GM12892 (cell line): ENCODE data around the gene TBL1X.

Experiments
- POLR2A ChIP-seq: IDR thresholded peaks from 2 replicates; pipeline ENCODE4 v1.6.1; 2011; ENCODE audit warnings: low read depth, low read length, control low read depth
- POLR2AphosphoS5 ChIP-seq: IDR thresholded peaks from 2 replicates; pipeline ENCODE4 v1.6.1; 2011; ENCODE audit warnings: low read depth, low read length, control low read depth
- TAF1 ChIP-seq: IDR thresholded peaks from 2 replicates; pipeline ENCODE4 v1.6.1; 2011; ENCODE audit warnings: low read depth, mild to moderate bottlenecking, control low read depth, low read length, borderline replicate concordance

DNA sequence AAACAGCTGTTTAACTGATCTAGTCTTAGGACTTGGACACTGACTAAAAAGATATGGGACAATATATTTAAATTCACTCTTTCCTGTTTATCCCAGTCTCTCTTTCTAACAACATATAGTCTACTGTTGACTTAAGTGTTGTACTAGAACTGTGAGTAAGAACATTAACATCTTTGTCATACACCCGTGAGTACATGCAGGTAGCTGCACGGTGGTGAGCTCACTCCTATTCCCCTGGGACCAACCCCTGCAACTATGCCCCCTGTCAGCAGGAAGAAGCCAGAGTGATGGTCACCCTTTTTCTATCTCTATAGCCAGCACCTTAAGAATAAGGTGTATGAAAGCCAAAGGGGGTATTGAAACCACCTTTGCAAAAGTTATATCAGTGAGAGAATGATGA lies 17.6 kb downstream of the TBL1X start:
- TF ChIP-seq POLR2A = no peak
- no peak for TF ChIP-seq POLR2AphosphoS5
- TF ChIP-seq TAF1 = no peak
